ENCODE measurements around the gene TECPR1.

TECPR1 gene

DNA sequence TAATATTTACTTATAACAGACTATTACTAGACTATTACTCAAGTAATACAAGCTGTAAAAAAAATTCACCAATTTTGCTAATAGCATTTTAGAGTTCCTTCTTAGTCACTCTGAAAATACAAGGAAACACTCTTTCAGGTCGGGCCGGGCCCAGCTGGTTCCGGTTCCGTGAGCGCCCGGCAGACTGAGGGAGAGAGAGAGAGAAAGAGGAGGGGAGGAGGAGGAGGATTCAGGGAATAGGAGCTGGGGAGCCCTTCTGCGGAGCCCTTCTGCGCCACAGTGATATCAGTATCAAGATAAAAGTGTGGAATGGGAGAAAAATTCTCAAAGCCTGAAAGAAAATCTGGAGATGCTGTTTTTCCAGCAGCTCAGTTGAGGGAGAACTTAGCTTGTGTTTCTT lies 71.3 kb downstream of the TECPR1 start:
- no peak for DNase-seq (ENCODE audit: low spot score)
- TF ChIP-seq, protein P1, sequence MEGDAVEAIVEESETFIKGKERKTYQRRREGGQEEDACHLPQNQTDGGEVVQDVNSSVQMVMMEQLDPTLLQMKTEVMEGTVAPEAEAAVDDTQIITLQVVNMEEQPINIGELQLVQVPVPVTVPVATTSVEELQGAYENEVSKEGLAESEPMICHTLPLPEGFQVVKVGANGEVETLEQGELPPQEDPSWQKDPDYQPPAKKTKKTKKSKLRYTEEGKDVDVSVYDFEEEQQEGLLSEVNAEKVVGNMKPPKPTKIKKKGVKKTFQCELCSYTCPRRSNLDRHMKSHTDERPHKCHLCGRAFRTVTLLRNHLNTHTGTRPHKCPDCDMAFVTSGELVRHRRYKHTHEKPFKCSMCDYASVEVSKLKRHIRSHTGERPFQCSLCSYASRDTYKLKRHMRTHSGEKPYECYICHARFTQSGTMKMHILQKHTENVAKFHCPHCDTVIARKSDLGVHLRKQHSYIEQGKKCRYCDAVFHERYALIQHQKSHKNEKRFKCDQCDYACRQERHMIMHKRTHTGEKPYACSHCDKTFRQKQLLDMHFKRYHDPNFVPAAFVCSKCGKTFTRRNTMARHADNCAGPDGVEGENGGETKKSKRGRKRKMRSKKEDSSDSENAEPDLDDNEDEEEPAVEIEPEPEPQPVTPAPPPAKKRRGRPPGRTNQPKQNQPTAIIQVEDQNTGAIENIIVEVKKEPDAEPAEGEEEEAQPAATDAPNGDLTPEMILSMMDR (conservative IDR thresholded peaks at IDR 0.05; ENCODE audit: low read depth) = no peak
- H3K27ac ChIP-seq = no peak overlapping the region
- CTCF ChIA-PET = interaction anchor here (1.4 to 3.3 kb wide), 2 partner anchors 12 to 160 kb away, joined by 3 to 9 read pairs; no protein-coding TSS in a partner anchor
- POLR2A ChIA-PET (ENCODE audit: low non-redundant PET) = no interaction called here

DNA sequence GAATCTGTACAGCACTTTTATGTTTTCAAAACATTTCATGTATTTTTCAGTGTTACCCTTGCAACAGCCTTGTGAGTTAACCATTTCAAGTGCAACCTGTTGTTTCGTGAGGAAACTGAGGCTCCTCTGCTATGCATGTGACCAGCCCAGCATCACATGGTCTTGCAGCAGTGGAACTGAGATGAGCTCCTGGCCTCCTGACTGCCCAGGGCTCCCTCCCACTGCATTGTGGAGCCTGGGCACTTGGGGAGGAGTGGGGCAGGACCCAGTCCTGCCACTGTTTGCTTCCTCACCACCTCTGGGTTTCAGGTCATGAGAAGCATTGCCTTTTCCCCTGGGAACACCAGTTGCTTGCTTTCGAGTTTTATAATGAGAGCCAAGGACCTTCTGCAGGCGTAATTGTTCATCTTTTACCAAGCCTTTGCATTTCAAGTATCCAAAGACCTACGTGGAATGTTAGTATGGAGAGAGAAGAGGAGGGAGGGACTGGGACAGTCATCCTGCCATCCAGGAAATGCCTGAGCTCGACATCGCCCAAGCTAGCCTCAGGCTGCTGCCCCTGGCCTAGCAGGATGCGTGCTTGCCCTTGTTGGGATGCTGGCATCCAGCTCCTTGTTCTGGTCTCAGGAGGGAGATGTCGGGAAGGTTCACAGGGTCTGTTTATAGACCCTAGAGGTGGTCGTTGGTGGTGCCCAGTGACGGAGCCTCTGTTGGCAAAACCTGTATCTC lies 73.1 kb downstream of the TECPR1 start:
- CTCF ChIA-PET = interaction anchor here (1.4 to 3.3 kb wide), 2 partner anchors 10 to 158 kb away, joined by 3 to 9 read pairs; no protein-coding TSS in a partner anchor

DNA sequence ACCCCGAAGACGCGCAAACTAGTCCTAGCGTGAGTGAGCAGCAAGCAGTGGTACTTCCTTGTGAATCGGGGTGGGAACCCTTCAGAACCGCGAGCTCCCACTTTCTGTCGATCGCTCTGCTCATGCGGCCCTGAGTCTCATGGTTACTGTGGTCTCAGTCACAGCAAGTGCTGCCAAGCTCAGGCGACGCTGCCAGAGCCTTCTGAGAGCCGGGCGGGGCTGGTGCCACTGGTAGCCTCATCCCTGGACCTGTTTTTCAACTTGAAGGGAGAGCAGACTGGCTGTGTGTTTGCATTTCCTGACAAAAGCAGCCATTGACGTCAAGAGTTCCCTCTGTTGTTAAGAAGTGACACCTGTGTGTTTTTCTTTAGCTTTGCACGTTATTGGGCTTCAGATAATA lies 73.7 kb downstream of the TECPR1 start:
- DNase-seq (ENCODE audit: low spot score) = no peak
- no peak overlapping the region for H3K27ac ChIP-seq
- POLR2A ChIA-PET (ENCODE audit: low non-redundant PET) = no interaction called here
- CTCF ChIA-PET = interaction anchor here (3.3 kb wide), 1 partner anchor 157 kb away, joined by 9 read pairs; no protein-coding TSS in a partner anchor
- TF ChIP-seq, protein P1 (conservative IDR thresholded peaks at IDR 0.05; ENCODE audit: low read depth) = no peak

More for the DNA sequence above, 73.1 kb downstream of the TECPR1 start:
- no peak overlapping the region; the same call in 1 of the 2 replicates for H3K27ac ChIP-seq
- no peak for DNase-seq (ENCODE audit: low spot score)
- TF ChIP-seq, protein P1 (conservative IDR thresholded peaks at IDR 0.05; ENCODE audit: low read depth) = no peak
- POLR2A ChIA-PET (ENCODE audit: low non-redundant PET) = no interaction called here

DNA sequence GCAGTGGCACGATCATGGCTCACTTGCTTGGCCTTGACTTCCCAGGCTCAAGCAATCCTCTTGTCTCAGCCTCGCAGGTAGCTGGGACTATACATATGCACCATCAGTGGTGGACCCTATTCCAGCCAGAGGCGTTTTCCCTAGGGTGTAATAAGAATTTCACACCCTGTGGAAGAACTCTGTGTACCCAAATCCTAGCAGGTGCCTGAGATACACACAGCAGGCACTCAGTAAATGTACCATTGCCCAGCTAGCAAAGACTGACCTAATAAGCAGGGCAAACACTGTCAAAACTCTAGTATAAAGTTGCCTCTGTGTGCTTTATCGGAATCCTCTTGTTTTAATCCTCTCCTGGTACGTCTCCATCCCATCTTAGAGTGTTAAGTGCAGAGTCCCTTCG lies 74.5 kb downstream of the TECPR1 start:
- ChIA-PET POLR2A (ENCODE audit: low non-redundant PET) (no interaction called here), CTCF (interaction anchor here (1.1 to 3.3 kb wide), 2 partner anchors 9 to 156 kb away, joined by 4 to 9 read pairs; no protein-coding TSS in a partner anchor)
- no peak overlapping the region for H3K27ac ChIP-seq
- TF ChIP-seq, protein P1 (conservative IDR thresholded peaks at IDR 0.05; ENCODE audit: low read depth) = no peak
- no peak for DNase-seq (ENCODE audit: low spot score)

DNA sequence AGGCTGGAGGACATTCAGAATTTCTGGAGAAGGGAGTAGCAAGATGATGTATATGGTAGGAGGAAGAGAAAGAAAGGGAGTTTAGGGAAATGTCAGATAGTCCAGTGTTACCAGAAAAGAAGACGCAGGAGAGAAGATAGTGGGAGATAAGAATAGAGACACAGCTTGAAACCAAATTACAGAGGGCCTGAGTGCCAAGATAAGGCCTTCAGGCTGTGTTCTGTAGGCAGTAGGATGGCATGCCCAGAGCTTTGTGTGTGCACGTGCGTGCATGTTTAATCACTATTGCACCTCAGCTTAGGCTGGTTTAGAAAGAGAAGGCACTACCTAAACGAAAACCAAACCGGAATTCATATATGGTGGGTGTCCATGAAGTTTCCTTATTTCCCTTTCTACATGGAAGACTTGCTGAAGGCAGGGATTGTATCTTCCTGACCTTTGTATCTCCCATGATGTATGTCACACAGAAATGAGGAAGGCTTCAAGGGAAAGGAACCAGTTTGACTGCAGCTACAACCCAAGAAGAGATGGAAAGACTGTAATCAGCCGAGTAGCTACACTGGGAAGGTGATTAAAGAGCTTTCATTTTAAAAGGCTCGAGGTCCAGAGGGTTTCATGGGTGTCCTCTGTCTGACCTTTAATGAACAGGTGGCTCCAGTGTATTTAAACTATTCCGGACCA lies 76.6 kb downstream of the TECPR1 start:
- H3K27ac ChIP-seq = no peak overlapping the region
- no peak for DNase-seq (ENCODE audit: low spot score)
- POLR2A ChIA-PET (ENCODE audit: low non-redundant PET) = no interaction called here
- CTCF ChIA-PET = no interaction called here
- TF ChIP-seq, protein P1 (conservative IDR thresholded peaks at IDR 0.05; ENCODE audit: low read depth) = no peak

DNA sequence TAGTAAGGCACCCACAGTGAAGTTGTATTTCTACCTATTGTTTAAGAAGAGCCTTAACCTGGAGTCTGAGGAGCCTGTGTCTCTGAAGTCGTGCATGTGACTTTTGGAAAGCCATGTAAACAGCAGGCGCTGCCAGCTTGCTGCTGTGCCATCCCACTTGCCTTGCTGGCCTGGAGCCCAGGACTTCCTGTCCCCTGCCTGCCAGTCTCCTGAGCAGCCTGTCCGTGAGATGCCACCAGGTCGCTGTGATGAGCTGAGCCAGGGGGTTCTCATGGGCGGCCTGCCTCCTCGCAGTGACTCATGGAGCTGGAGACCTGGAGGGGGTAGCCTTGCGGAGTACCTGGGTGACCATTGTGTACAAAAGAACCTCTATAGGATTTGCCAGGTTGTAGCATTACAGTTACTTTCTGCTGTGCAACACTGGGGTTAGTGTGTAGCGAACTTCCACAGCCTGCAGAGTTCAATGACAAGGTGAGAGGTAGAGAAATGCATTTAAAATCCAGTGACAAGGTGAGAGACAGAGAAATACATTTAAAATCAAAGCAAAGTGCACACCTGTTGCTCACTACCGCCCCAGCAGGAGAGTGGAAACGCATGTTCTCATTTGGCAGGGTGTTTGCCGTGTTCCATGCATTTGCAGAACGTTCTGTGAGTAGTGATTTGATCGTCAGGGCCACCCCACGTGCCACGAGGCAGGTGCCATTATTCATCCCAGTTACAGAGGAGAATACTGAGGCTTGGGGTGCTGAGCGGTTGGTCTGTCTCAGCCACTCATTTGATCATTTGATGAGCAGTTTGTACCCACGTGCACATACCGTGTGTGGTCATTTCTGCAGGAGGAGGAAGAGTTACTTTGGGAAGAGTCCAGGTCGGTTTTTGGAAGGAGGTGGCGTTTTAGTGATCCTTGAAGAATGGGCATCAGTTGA lies 77.4 kb downstream of the TECPR1 start:
- H3K27ac ChIP-seq = no peak overlapping the region
- TF ChIP-seq, protein P1 (conservative IDR thresholded peaks at IDR 0.05; ENCODE audit: low read depth) = no peak
- POLR2A ChIA-PET (ENCODE audit: low non-redundant PET) = interaction anchor here (0.6 kb wide), 1 partner anchor 442 kb away, joined by 4 read pairs; the partner anchor contains the start of gene NPTX2
- no peak for DNase-seq (ENCODE audit: low spot score)
- CTCF ChIA-PET = interaction anchor here (1.3 kb wide), 1 partner anchor 153 kb away, joined by 5 read pairs; no protein-coding TSS in a partner anchor
